GM18502 (cell line): ENCODE data around the gene SLC35A2.

Experiments used
- ATAC-seq: cut with Tn5 transposase; IDR thresholded peaks from one replicate; pipeline ENCODE4 v1.9.1; 2021; ENCODE audit warnings: mild to moderate bottlenecking; ENCODE audit not compliant: unreplicated experiment, poor library complexity

The SLC35A2 gene

DNA sequence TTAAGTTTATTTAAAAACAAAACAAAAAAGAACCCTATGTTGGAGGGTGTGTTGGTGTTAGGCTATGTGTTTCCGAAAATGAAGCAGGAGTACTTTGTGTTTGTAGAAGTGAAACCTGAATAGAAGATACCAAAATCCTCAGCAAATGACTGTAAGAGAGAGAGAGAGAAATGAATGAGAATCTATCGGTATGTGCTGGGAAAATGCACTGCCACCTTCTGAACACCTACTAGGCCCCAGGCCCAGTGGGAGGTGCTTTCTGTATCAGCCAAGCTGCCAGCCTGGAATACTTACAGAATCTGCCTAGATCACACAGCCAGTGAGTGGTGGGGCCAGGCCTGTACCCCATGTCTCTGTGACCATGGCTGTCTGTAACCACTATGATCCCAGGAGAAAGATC, 22.3 kb upstream of the SLC35A2 start:
- ATAC-seq = peak; percentile 33

DNA sequence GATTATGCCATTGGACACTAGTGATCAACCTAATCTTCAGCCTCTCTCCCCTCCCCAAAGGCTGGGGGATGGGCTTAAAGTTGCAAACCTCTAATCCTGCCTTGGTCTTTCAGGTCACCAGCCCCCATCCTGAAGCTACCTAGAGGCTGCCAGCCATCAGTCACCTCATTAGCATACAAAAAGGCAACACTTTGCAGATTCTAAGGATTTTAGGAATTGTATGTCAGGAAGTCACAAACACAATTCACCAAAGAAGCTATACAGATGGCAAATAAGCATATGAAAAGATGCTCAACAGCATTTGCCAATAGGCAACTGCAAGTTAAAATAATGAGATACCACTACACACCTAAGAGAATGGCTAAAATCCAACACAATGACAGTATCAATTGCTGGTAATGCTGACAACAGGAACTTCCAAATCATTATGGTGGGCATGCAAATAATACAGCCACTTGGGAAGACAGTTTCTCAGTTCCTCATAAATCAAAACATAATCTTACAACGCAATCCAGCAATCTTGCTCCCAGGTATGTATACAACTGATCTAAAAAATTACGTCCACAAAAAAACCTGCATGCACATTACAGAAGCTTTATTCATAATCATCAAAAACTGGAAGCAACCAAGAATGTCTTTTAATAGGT, 16.4 kb upstream of the SLC35A2 start:
- no peak for ATAC-seq

DNA sequence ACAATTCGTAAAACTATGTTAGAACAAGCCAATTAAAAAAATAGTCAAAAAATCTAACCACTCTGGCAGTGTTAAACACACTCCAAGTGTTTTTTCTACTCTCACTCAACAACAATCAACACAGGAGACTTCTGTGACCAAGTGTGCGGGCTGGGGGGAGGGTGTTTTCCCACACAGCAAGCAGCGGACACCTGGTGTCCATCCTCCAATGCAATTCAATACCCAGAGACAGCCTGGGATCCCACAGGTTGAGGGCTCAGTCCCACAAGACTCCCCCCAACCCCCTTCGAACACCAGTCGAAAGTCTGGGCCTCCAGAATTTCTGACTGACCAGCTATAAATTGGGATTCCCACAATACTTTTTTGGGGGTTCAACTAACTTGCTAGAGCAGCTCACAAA, 15.7 kb upstream of the SLC35A2 start:
- ATAC-seq = no peak

DNA sequence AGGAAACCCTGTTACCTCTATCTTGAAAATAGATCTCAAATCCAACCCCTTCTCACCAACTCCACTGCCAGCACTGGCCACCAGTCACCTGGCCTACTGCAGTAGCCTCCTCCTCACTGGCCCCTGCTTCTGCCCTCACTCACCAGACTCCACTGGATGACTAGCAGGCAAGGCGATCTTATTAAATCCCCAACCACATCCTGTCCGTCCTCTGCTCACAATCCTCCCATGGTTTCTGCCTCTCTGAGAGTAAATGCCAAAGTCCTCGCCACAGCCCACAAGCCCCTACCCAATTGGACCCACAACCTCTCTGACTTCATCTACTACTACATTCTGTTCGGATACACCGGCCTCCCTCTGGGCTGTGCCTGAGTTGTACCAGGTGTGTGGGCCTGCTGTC, 12.8 kb upstream of the SLC35A2 start:
- no peak for ATAC-seq

DNA sequence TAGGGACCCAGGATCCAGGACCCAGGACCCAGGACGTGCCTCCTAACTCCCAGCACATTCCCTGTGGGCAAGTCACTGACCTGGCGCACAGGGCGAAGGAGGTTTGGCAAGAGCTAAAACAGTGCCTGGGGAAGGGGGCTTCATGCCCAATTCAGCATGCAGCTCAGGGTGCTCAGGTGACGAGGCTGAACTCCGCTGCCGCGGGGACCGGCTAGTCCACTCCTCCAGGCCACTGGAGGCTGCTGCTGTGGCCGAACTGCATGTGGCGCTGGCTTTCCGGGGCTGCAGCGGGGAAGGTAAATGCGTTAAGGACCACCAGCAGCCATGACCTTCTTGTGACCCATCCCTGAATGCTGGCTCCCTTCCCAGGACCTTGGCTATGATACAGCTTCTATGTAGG, 12.3 kb upstream of the SLC35A2 start:
- no peak for ATAC-seq

DNA sequence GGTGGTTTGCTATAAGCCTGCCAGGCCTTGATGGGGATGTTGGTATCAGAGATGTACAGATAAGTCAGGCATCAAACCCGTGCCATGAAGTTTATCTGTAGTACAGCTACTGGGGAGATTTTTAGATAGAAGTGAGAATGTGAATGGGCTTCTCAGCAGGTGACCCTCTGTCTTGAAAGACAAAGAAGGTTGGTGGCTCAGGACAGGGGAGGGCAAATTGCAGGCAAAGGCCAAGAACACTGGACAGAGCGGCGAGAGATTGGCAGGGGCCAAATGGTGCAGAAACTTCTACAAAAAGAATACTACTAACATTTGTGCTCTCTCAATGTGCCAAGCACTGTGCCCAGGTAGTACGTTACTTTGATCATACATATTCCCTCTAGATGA, 9.3 kb upstream of the SLC35A2 start:
- ATAC-seq = no peak

DNA sequence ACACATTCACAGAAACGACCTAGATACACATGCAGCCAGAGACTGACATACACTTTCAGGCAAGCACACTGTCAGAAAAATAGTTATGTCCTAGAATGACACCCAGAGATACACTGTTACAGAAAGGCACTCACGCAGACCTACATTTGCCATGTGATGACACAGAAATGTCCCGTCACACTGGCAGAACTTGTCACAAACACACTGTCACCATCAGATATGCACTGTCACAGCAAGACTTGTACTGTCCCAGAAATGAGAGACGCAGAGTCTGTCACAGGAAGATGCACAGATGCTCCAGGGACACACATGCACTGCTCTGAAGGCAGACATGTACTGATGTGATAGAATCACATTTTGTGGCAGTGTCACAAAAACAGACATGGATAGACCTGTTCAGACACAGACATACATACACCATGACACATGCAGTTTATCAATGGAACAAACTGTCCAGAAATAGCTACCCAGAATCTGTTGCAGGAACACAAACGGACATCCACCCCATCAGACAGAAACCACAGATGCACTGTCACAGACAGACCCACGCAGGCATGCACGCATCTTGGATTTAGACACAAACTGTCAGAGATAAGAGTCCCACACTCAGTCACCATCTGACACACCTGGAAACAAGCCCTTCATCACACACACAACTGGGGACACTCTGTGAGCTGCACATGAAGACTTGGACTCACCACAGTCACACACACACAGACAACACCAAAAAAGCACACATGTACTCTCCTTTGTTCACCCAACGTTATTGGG, 8.7 kb upstream of the SLC35A2 start:
- ATAC-seq = no peak

DNA sequence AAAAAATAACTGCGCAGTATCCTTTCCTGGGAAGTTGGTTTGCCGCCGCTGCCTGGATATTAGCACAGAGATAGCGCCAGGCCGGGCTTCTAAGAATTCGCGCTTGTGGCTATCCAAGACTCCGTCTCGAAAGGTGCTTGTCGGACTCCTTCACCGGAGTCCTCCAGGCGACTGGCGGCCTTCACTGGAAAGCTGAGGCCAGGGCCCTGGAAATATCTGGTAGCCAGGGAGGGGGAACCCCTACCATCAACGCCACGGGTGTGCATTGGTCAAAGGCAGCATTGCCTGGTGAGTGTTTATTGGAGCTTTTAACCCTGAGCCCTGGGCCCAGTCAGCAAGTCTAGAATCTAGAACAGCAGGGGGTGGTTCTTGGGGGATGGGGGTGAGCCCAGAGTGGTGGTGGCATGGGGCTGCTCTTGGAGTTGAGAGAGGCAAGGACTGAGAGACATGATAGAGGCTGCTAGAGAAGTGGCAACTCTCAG, 8.0 kb upstream of the SLC35A2 start:
- ATAC-seq = peak; percentile 17

DNA sequence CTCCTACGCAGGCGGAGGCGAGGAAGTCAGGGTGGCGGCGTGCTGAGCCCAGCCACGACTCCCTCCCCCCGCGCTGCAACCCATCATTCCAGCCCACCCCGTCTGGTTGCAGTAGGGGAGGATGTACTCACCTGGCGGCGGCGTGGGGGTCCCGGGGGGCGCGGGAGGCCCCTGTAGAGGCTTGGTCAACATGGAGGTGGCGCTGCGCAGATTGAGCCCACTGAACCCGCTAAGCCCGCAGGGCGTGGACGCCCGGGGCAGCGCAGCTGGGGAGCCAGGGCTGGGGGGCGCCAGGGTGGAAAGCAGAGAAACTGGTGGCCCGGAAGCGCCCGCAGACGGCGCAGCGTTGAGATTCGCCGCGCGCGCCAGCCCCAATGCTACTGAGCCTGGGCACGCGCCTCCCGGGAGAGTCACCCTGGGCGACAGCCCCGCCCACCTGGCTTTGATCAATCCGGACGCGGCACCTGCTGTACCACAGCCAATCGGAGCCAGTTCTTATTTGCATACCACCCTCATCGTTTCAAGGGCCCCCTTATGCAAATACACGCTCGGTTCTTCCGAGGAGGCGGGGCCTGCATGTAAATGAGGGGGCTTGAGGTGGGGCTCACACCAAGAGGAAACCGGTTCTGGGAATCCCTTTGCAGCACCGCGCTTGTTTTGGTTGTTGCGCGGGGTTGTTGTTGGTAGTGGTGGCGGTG, 7.3 kb upstream of the SLC35A2 start, which contains the start of gene PIM2:
Gene PIM2, minus strand, starts transcription at position 382 of the 698 bp plus-strand sequence. Its CDS starts 190 bp downstream, at position 192.
- ATAC-seq = peak; percentile 70

DNA sequence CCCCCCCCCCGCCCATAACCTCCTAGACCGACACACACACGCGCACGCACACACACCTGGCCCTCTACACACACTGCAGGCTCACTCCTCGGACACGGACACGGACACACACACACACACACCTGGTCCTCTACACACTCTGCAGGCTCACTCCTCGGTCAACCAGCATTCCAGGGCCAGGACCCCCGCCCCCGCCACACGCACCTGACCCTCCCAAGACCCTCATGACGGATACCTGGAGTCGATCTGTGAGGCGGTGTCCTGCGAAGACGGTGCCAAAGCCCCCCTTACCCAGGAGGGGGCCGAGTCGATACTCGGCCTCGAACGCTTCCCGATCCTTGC, 6.8 kb upstream of the SLC35A2 start:
- ATAC-seq = no peak

DNA sequence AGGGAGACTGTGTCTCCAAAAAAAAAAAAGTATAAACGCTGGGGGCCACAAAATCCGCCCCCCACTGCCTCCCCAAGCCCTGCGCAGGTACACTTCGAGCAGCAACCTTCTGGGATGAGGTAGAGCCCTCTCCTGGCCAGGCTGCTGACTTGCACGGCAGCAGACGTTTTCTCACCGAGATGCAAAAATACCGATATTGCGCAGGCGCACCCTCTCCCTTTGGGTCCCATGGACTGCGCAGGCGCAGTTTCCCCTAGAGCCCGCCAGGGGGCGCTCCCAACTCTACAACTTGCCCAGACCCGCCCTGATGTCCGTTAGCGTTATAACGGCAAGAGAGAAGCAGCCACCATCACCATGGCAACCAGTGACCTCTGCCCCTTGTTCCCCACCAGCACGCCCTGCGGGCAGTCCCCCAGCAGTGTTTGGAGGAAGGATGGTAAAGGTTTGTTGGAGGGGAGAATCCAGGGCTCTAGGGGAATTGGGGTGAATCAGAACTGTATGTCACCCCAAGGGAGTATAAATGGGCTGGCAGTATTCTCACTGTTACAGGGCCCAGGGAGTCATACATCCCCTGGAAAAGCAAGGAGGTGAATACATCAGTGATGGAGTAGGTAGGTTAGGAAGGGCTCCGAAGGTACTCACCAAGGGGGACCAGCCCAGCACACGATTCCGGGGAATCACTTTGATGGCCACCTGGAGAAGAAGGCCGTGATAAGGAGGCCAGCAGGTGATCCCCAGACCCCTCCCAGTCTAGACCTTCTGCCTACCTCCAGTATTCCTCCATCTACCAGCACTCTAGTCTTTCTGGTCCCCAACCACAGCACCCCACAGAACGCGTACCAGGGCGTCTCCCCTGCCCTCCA, 5.9 kb upstream of the SLC35A2 start:
- ATAC-seq = peak; percentile 46

DNA sequence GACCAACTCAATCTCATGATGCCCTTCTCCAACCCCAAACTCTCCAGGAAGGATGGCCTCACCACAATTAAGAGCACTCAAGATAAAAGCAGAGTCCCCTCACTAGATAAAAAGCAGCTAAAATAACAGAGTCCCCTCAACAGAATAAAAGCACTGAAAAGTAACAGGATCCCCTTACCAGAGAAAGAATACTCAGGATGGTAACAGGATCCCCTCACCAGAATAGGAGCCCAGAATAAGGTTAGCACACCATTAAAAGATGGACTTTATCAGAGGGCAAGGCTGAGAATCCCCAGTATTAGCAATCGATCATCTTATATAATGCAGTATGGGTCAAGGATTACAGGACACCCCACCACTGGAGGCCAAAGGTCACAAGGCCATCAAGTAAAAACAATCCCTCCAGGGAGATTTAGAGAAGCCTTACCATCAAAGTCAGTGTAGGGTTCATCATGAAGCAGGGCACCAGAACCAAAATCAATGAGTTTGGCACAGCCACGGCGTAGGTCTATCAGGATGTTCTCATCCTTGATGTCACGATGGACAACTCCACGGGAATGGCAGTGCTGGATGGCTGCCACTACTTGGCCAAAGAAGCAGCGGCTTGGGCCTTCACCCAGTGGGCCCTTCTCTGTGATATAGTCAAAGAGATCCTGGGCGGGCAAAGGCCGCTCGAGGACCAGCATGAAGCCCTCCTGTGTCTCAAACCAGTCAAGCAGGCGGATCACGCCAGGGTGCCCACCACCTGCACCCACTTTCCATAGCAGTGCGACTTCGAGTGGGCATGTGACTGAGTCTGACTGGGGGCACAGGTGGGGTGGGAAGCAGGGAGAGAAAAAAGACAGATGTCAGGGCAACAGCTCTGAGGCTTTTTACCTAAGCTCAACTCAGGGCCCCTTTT, 3.4 kb upstream of the SLC35A2 start:
- ATAC-seq = no peak

DNA sequence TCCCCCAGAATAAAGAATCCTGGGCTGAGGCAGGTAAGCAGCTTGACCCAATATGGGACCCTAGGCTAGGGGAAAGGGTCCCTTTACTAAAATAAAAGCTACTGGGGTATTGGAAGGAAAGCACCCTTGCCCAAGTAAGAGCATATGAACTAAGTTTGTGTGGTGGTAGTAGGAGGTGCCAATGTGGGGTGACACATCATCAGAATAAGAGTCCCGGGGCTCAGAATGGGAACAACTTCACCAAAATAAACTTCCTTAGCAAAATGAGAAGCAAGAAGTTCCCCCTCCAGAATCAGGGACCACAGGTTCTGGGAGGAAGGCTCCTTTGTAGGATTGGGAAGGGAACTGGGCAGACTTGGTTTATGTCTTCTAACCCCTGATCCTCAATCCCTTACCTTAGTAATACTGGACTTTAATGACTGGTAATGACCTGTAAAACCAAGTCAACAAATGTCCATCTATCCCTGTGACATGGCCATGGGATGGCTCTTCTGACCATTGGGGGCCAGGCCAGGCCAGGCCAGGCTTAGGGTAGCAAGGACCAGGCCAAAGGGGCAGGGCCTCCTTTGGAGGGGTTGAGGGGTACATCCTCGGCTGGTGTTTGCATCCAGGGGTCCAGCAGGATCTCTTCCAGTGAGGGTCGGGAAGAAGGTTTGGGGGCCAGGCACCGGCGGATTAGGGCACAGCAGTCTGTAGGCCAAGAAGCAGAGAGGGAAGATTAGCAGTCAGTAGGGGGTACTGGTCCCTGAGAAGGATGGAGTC, 2.3 kb upstream of the SLC35A2 start:
- ATAC-seq = no peak

DNA sequence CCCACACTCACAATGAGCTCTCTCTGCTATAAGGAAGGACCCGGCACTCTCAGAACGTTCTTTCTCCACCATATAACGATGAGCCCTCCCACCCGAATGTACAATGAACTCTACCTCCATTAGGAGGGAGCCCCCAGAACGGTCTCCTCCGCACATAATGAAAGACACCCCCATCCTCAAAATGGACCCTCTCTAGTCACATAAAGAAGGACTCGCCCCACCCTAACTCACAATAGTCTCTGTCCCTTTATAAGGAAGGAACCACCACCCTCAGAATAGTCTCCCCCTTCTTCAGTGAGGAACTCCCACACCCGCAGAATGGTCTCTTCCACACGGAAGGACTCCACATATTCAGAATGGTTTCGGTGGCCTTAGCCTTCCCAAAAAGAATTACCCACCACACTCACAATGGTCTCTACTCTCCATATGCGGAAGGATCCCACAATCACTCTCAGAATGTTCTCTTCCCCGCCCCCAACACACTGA, 477 bp downstream of the SLC35A2 start:
- no peak for ATAC-seq

DNA sequence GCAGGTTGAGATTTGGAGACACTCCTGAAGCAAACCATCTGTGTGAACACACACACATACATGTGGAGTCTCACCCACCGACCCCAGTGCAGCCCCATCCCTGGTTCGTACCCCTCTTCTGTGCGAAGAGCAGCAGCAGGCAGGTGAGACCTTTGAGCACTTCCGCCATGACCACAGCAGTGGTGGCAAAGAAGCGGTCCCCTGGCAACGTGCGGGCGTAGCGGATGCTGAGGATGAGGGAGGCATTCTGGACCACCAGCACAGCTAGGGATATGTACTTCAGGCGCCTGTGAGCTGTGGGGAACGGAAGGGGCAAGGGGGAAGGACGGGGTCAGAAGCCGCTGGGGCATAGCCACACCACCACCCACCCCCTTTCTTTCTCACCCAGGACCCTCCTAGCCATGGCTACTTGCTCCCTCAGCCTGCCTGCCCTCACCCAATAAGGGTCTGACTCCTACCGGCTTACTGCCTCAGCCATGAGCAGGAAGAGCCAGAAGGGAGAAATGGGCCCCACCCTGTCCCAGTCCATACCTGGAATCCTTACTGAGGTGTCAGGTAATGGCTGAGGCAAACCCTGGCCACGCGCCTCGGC, 1.6 kb downstream of the SLC35A2 start:
- no peak for ATAC-seq

DNA sequence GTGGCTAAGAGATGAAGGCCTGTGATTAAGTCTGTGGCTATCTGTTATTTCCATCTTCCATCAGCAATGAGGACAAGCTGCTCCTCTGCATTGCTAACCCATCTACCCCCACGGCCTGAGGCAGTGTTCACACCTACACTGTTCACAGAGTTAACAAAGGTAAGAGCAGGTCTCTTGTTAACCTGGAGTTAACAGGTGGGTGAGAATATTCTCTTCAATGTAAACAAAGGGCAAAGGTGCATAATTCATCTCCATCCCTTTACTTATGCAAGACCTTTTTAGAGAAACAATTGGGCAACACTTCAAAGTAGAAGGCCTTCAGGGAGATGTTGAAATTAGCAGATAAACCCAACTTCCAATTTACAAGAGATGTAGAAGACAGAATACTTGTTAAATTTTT, 2.8 kb downstream of the SLC35A2 start:
- ATAC-seq = no peak

DNA sequence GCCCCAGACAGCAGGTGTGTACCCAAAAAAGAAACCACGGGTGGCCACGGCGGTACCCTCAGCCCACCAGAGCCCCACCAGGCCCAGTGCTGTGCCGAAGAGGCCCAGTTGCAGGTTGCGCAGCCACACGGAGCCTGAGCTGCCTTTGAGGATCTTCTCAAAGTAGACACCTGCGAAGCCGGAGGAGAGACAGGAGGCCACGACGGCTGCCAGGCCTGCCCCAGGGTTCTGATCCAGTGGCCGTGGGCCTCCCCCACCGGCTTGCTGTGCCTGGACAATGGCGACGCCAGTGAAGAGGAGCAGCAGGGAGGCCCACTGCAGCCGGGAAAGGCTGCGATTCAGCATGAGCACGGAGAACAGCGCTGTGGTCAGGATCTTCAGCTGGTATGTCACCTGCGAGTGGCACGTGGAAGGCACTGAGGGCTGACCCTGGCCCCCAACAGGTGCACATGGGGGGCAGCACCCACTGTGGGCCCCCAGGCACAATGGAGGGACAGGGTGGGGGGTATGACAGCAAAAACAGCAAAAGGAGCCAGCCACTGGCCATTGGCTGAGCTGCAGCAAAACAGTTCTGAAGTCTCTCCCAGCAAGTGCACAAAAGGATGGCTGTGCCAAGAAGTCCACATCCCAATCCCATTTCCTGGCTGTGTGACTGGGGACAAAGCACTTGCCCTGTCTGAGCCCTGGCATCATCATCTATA, 6.2 kb downstream of the SLC35A2 start:
- ATAC-seq = no peak

DNA sequence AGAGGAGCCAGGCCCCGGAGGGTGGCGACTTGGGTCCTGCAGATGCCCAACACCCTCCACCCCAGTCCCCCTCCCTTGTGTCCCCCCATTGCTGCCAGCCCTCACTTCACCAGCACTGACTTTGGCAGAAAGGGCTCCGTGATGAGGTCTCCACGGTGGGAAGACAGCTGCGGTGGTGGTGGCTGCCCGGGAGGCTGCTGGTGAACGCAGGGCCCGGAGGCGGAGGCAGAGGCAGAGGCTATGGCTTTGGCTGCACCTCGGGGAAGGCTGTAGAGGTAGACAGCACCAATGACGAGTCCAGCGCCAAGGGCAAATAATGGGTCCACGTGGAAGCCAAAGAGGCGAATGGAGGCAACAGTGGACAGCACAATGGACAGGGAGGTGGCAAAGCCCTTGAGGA, 6.8 kb downstream of the SLC35A2 start:
- ATAC-seq = no peak
